Peyer's patch (tissue), 4 donors: ENCODE measurements around the gene PRKCH.

Source experiments
- POLR2A ChIP-seq, 2 donors: fragments of 450-650 bp; IDR thresholded peaks; one replicate each; pipeline ENCODE4 v1.5.1; 2017; ENCODE audit warnings: antibody characterized with exemption in 2 of 2, mild to moderate bottlenecking in 2 of 2, moderate library complexity in 2 of 2
- TF ChIP-seq, protein P1 (sequence below), 6 experiments: fragments of 450-650 bp in 4 of 6; fragments of 200-600 bp in 2 of 6; sonication (generic) in 1 of 6; IDR thresholded peaks; one replicate each; pipeline ENCODE4 v1.5.1; 2017 to 2019; ENCODE audit warnings: antibody characterized with exemption in 6 of 6, mild to moderate bottlenecking in 3 of 6, moderate library complexity in 1 of 6

DNA sequence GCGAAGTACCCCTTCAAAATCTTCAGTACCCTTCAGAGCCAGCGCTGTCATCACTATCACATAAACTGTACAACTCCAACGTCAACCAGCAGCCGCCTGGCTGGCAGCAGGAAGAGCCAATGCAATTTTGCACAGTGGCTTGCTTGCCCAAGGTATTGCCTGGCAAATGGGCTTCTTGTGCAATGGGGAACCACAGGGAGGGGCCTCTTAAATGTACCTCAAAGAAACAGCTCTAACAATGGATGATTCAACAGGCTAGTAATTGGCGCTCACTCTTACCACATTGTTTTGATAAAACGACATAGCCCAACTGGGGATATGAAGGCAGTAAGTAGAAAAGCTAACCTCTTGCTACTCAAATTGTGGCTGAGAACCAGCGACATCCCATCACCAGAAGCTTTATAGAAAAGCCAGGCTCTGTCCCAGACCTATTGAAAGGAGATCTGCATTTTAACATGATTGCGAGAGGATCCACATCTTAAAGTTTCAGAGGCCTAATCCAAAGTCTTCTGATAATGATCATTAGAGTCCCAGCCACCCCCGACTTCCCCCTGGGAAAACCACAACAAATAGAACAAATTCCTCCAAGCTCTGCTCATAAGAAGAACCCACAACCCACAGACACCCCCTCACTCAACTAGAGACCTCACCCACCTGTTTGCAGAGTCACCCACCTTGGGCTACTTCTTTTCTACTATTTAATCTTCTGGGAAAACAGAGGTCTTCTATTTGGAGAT lies 248.6 kb downstream of the PRKCH start:
- TF ChIP-seq POLR2A (IDR thresholded peaks at IDR 0.05), result no peak
- TF ChIP-seq, protein P1, sequence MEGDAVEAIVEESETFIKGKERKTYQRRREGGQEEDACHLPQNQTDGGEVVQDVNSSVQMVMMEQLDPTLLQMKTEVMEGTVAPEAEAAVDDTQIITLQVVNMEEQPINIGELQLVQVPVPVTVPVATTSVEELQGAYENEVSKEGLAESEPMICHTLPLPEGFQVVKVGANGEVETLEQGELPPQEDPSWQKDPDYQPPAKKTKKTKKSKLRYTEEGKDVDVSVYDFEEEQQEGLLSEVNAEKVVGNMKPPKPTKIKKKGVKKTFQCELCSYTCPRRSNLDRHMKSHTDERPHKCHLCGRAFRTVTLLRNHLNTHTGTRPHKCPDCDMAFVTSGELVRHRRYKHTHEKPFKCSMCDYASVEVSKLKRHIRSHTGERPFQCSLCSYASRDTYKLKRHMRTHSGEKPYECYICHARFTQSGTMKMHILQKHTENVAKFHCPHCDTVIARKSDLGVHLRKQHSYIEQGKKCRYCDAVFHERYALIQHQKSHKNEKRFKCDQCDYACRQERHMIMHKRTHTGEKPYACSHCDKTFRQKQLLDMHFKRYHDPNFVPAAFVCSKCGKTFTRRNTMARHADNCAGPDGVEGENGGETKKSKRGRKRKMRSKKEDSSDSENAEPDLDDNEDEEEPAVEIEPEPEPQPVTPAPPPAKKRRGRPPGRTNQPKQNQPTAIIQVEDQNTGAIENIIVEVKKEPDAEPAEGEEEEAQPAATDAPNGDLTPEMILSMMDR (IDR thresholded peaks at IDR 0.05), result no peak
